Measurements from ENCODE around the gene RBMX2.
"Not testable (repeated sequence)": the region's sequence is repeated elsewhere in the genome, so short reads cannot be mapped to it uniquely, and the experiment has no call there.

DNA sequence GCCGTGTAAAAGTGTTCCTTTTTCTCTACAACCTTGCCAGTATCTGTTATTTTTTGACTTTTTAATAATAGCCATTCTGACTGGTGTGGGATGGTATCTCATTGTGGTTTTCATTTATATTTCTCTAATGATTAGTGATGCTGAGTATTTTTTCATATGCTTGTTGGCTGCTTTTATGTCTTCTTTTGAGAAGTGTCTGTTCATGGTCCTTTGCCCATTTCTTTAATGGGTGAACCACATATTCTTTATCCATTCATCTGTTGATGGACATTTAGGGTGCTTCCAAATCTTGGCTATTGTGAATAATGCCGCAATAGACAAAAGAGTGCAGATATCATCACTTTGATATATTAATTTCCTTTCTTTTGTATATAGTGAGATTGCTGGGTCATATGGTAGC lies 36.2 kb downstream of the RBMX2 start:
- not testable (repeated sequence) for TF ChIP-seq CTCF (IDR thresholded peaks at IDR 0.05); ZFX (IDR thresholded peaks at IDR 0.05; ENCODE audit: borderline replicate concordance)
